HepG2 (cell line): ENCODE data around the gene TEAD1. TPM values are rescaled to one million over a fixed set of nuclear protein-coding genes. Genes with fewer than 3 reads are reported as not detected.

ENCODE experiments used
- ATF3 ChIP-seq: sonication (generic); formaldehyde crosslinking; IDR thresholded peaks from 2 replicates; pipeline ENCODE4 v1.4.0; 2020; ENCODE audit warnings: missing genetic modification reagents
- BRD4 ChIP-seq: sonication (generic); formaldehyde crosslinking; IDR thresholded peaks from 2 replicates; pipeline ENCODE4 v1.4.0; 2020; ENCODE audit warnings: missing genetic modification reagents
- GFI1 ChIP-seq: sonication (generic); formaldehyde crosslinking; IDR thresholded peaks from 2 replicates; pipeline ENCODE4 v1.5.0; 2020; ENCODE audit warnings: missing genetic modification reagents, mild to moderate bottlenecking, borderline replicate concordance
- HNF1A ChIP-seq, 2 experiments: sonication (generic) in 1 of 2; formaldehyde crosslinking in 1 of 2; IDR thresholded peaks; 2 replicates each; pipeline versions ENCODE4 v1.4.0 to v1.6.1; 2016 to 2020; ENCODE audit warnings: borderline replicate concordance in 1 of 2, low read depth in 1 of 2, mild to moderate bottlenecking in 1 of 2, missing genetic modification reagents in 1 of 2
- PCBP2 ChIP-seq: fragments of 200-400 bp; formaldehyde crosslinking; optimal IDR thresholded peaks from 2 replicates; pipeline ENCODE3; 2018; ENCODE audit warnings: low read length, low read depth; ENCODE audit not compliant: poor library complexity, severe bottlenecking
- PRPF4 ChIP-seq: fragments of 200-400 bp; formaldehyde crosslinking; IDR thresholded peaks from 2 replicates; pipeline ENCODE4 v1.6.1; 2016; ENCODE audit warnings: low read length, low read depth; ENCODE audit not compliant: poor library complexity, severe bottlenecking
- UBTF ChIP-seq: sonication (generic); formaldehyde crosslinking; IDR thresholded peaks from 2 replicates; pipeline ENCODE4 v1.4.0; 2020; ENCODE audit warnings: mild to moderate bottlenecking, missing genetic modification reagents
- ZBTB33 ChIP-seq: sonication (generic); formaldehyde crosslinking; IDR thresholded peaks from 2 replicates; pipeline ENCODE4 v1.4.0; 2020; ENCODE audit warnings: missing genetic modification reagents
- ZBTB46 ChIP-seq: sonication (generic); formaldehyde crosslinking; IDR thresholded peaks from 2 replicates; pipeline ENCODE4 v1.4.0; 2020; ENCODE audit warnings: mild to moderate bottlenecking, missing genetic modification reagents, borderline replicate concordance
- ZMAT5 ChIP-seq: sonication (generic); formaldehyde crosslinking; IDR thresholded peaks from 2 replicates; pipeline ENCODE4 v1.5.0; 2020; ENCODE audit warnings: mild to moderate bottlenecking, low read depth, missing genetic modification reagents, borderline replicate concordance
- ZNF24 ChIP-seq: fragments of 450-650 bp; IDR thresholded peaks from 2 replicates; pipeline ENCODE4 v1.6.1; 2017; ENCODE audit warnings: antibody characterized with exemption, mild to moderate bottlenecking
- ZNF382 ChIP-seq: sonication (generic); formaldehyde crosslinking; IDR thresholded peaks from 2 replicates; pipeline ENCODE4 v1.5.0; 2020; ENCODE audit warnings: missing genetic modification reagents, mild to moderate bottlenecking, borderline replicate concordance
- ZNF468 ChIP-seq: sonication (generic); formaldehyde crosslinking; IDR thresholded peaks from 2 replicates; pipeline ENCODE4 v1.8.0; 2022; ENCODE audit warnings: mild to moderate bottlenecking, moderate library complexity, missing genetic modification reagents
- ZNF614 ChIP-seq: IDR thresholded peaks from 2 replicates; pipeline ENCODE4 v1.6.1; 2018; ENCODE audit warnings: missing biosample characterization, missing genetic modification reagents, inconsistent platforms, borderline replicate concordance
- polyA plus RNA-seq, 8 experiments: library from polyadenylated mRNA; depleted of rRNA in 3 of 8; stranded (reverse) in 7 of 8; unstranded in 1 of 8; fragments of >200 nt; fragmentation: Illumina TruSeq in 4 of 8; extraction: Trizol in 4 of 8; gene quantifications; 2 replicates each; pipeline versions ENCODE4 v1.2.1 to v1.2.3, GENCODE V29; 2011 to 2016; ENCODE audit warnings: low read depth in 4 of 8, missing spikeins in 1 of 8, mixed read lengths in 1 of 8; ENCODE audit not compliant: insufficient read depth in 1 of 8
- total RNA-seq, 5 experiments: library from RNA; depleted of rRNA; stranded (reverse); fragments of >200 nt; fragmentation: Illumina TruSeq; extraction: Trizol; gene quantifications; 2 replicates each; pipeline ENCODE4 v1.2.3, GENCODE V29; 2016; ENCODE audit warnings: low read depth in 1 of 5

The TEAD1 gene
- total and polyA plus RNA-seq, 2 of the 13 experiments (the other 11 are each of a cell fraction or from before 2014, with no cell fraction given) = 20.1 to 30.5 TPM

- no peak for TF ChIP-seq ZBTB33 (CRISPR knock-in tag)
- no peak for TF ChIP-seq ZNF468 (CRISPR knock-in tag)
- no peak for TF ChIP-seq ZBTB46 (CRISPR knock-in tag)
- no peak for TF ChIP-seq BRD4 (CRISPR knock-in tag)
- no peak for TF ChIP-seq ZNF24
- 0 out of 2 replicates have a peak, but pooled peaks have one; percentile 30 for TF ChIP-seq GFI1 (CRISPR knock-in tag)
- no peak for TF ChIP-seq ZMAT5
- TF ChIP-seq ATF3 (CRISPR knock-in tag) = peak; percentile 72
- TF ChIP-seq HNF1A (IDR thresholded peaks at IDR 0.05; ENCODE audit: low read depth) = no peak
- 0 out of 2 replicates have a peak, but pooled peaks have one; percentile 23 for TF ChIP-seq HNF1A (CRISPR knock-in tag; IDR thresholded peaks at IDR 0.05; ENCODE audit: borderline replicate concordance)
- TF ChIP-seq PCBP2 = no peak
- peak; percentile 36 for TF ChIP-seq PRPF4
- TF ChIP-seq ZNF382 = no peak
- no peak for TF ChIP-seq UBTF (CRISPR knock-in tag)
- peak; percentile 63; the same call in 1 of the 2 replicates for TF ChIP-seq ZNF614 (CRISPR knock-in tag)
Measured at GRCh38 chr11:12692229-12693075, 18.2 kb downstream of the TEAD1 start (continued).
